ENCODE measurements around the gene OR14I1. TPM values are rescaled to one million over a fixed set of nuclear protein-coding genes. Genes with fewer than 3 reads are reported as not detected.
"Not testable (repeated sequence)": the region's sequence is repeated elsewhere in the genome, so short reads cannot be mapped to it uniquely, and the experiment has no call there.

Gene OR14I1
- total RNA-seq, 2 experiments from 2014 or later = not detected

DNA sequence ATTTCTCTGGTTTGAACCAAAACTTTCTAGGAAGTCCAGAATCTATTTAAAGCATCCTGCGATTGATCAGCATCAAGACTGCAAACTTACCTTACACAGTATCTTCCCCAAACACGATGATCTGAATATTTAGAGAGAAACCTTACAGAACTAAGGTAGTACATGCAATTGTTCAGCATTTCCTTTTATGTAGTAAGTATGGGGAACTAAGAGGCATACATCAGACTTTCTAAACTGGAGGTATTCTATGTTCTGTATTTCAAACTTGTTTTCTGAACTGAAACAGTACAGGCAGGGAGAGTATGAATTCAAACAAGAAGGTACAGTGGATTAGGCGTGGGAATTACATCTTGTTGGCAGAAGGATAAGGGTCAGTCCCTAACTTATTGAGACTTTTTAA lies 47.2 kb downstream of the OR14I1 start, which contains the start of gene OR2T27:
TSS of gene OR2T27 (minus strand) at position 175 of the 400 bp plus-strand sequence. CDS start 4,644 bp downstream, outside the sequence.
- H3K36me3 Mint-ChIP-seq (ENCODE audit: low read depth) = not testable (repeated sequence)

More for the DNA sequence above, 47.2 kb downstream of the OR14I1 start, which contains the start of gene OR2T27:
- DNase-seq, H3K27ac Mint-ChIP-seq, CTCF ChIA-PET, H3K4me1 Mint-ChIP-seq, H3K9me3 Mint-ChIP-seq, H3K4me3 Mint-ChIP-seq, POLR2A ChIA-PET, H3K27me3 Mint-ChIP-seq: not testable (repeated sequence)

Other genes starting within 250 kb of the OR14I1 start
- not detected for gene OR2T3, start 229.4 kb downstream of the OR14I1 start, total RNA-seq
- gene OR2T5, start 214.2 kb downstream of the OR14I1 start, total RNA-seq = not detected
- gene OR2G6, start 194.7 kb downstream of the OR14I1 start, total RNA-seq = not detected
- gene OR2T29, start 140.0 kb downstream of the OR14I1 start, total RNA-seq = not detected
- gene OR2T34, start 128.0 kb downstream of the OR14I1 start, total RNA-seq = not detected
- not detected for gene OR2T10, start 105.1 kb downstream of the OR14I1 start, total RNA-seq
- not detected for gene OR2T11, start 67.7 kb downstream of the OR14I1 start, total RNA-seq
- gene OR2T35, start 57.5 kb downstream of the OR14I1 start, total RNA-seq = not detected
- gene OR2T27, start 47.2 kb downstream of the OR14I1 start, total RNA-seq = not detected
- not detected for gene LYPD8, start 53.0 kb upstream of the OR14I1 start, total RNA-seq
- gene SH3BP5L, start 123.1 kb upstream of the OR14I1 start, total RNA-seq = 10 to 100 TPM; 31.4 to 32.0 TPM
- gene ZNF672, start 135.5 kb upstream of the OR14I1 start, total RNA-seq = 10 to 100 TPM; 54.1 to 60.1 TPM
- gene ZNF692, start 156.3 kb upstream of the OR14I1 start, total RNA-seq = 10 to 100 TPM; 45.9 to 49.8 TPM
- 1 to 10 TPM; 6.3 to 6.4 TPM for gene PGBD2, start 203.5 kb upstream of the OR14I1 start, total RNA-seq